Sigmoid colon (tissue), 7 donors: ENCODE results near the gene CPLX1. TPM values are rescaled to one million over a fixed set of nuclear protein-coding genes. Genes with fewer than 3 reads are reported as not detected.

Source experiments
- DNase-seq: peaks from one replicate; pipeline ENCODE4 v3.0.0-alpha.2; 2019
- H3K27ac ChIP-seq, 4 donors: fragments of 200-600 bp; sonication (generic); one replicate each; pipeline ENCODE4 v1.5.1; 2016 to 2019; ENCODE audit warnings: mild to moderate bottlenecking in 1 of 4
- H3K27me3 ChIP-seq, 3 donors: fragments of 200-600 bp; sonication (generic); one replicate each; pipeline ENCODE4 v1.5.1; 2019; ENCODE audit warnings: mild to moderate bottlenecking in 1 of 3
- H3K36me3 ChIP-seq, 4 donors: fragments of 200-600 bp; sonication (generic); one replicate each; pipeline ENCODE4 v1.5.1; 2016 to 2019
- H3K4me1 ChIP-seq, 4 donors: fragments of 200-600 bp; sonication (generic); one replicate each; pipeline ENCODE4 v1.5.1; 2017 to 2019
- H3K4me3 ChIP-seq, 4 donors: fragments of 200-600 bp; sonication (generic); one replicate each; pipeline ENCODE4 v1.5.1; 2017 to 2019; ENCODE audit warnings: mild to moderate bottlenecking in 2 of 4, moderate library complexity in 1 of 4
- H3K9me3 ChIP-seq, 4 donors: fragments of 200-600 bp in 3 of 4; sonication (generic) in 3 of 4; one replicate each; pipeline versions ENCODE4 v1.5.1 to v1.6.1; 2013 to 2019
- CTCF ChIP-seq, 4 experiments: fragments of 450-650 bp in 3 of 4; fragments of 200-600 bp in 1 of 4; IDR thresholded peaks; one replicate each; pipeline ENCODE4 v1.5.1; 2016 to 2019; ENCODE audit warnings: antibody characterized with exemption in 4 of 4, mild to moderate bottlenecking in 3 of 4, moderate library complexity in 2 of 4
- EP300 ChIP-seq, 4 donors: sonication (generic); formaldehyde crosslinking; IDR thresholded peaks; one replicate each; pipeline ENCODE4 v1.6.1; 2017; ENCODE audit warnings: antibody characterized with exemption in 4 of 4
- POLR2A ChIP-seq, 2 donors: fragments of 450-650 bp; IDR thresholded peaks; one replicate each; pipeline ENCODE4 v1.6.1; 2016; ENCODE audit warnings: antibody characterized with exemption in 2 of 2, mild to moderate bottlenecking in 2 of 2, moderate library complexity in 2 of 2
- POLR2AphosphoS5 ChIP-seq, 4 donors: sonication (generic); formaldehyde crosslinking; IDR thresholded peaks; one replicate each; pipeline ENCODE4 v1.6.1; 2017; ENCODE audit warnings: antibody characterized with exemption in 4 of 4
- WGBS, 2 donors: extraction: QIAGEN DNeasy Blood & Tissue Kit; methylation state at CpG; one replicate each; pipeline ENCODE4 v1.1.7; 2013; 5-methylcytosine and 5-hydroxymethylcytosine counted together
- intact Hi-C: fragments of 100-400 bp; cut with DNase I; formaldehyde crosslinking; loops from one replicate; pipeline ENCODE4 v1.15.1; 2023
- polyA plus RNA-seq, 3 donors: library from polyadenylated mRNA; stranded (reverse); fragments of 200-250 nt; gene quantifications; one replicate each; pipeline ENCODE4 v1.2.3, GENCODE V29; 2013
- total RNA-seq, 4 donors: library from RNA; depleted of rRNA; stranded (reverse); fragments of >200 nt; gene quantifications; one replicate each; pipeline ENCODE4 v1.1.0, GENCODE V29; 2016
- donor health status: healthy with polysubstance abuse.
- donor health status: Bipolar disorder and iron deficiency.
- donor health status: healthy.

CPLX1 gene
- total and polyA plus RNA-seq, 7 donors: 0.23 to 3.0 (median 0.49) TPM

- Histone ChIP-seq H3K4me3 (peak overlapping the region in 3 of 4 donors; percentile 28 to 46 (median 45)), H3K9me3 (no peaks in the 10 kb centered on the region), H3K4me1 (peaks cover 0 to 22% (median 18%) of the 10 kb centered on the region in 4 donors), H3K36me3 (no peaks in the 10 kb centered on the region), H3K27ac (no peak overlapping the region), H3K27me3 (peaks cover 37 to 95% (median 82%) of the 10 kb centered on the region in 3 donors)
- 7% methylated on average over 94 of the region's 94 CpGs for WGBS, 2 donors
- intact Hi-C loops: no loop called here
- peak; percentile 53 for DNase-seq
- no peak for TF ChIP-seq POLR2A (IDR thresholded peaks at IDR 0.05)
- no peak for TF ChIP-seq EP300 (IDR thresholded peaks at IDR 0.05)
- no peak for TF ChIP-seq POLR2AphosphoS5 (IDR thresholded peaks at IDR 0.05)
Observed at GRCh38 chr4:825063-825970, 612 bp downstream of the CPLX1 start.

- H3K27ac ChIP-seq: no peak overlapping the region
- H3K36me3 ChIP-seq: no peaks in the 10 kb centered on the region
- 22 to 26% methylated on average over 23 of the region's 23 CpGs for WGBS, 2 donors
- H3K9me3 ChIP-seq: peaks cover 0 to 4% (median 0%) of the 10 kb centered on the region in 4 donors
- H3K4me3 ChIP-seq: no peak overlapping the region
- TF ChIP-seq POLR2A (IDR thresholded peaks at IDR 0.05): no peak
- TF ChIP-seq POLR2AphosphoS5 (IDR thresholded peaks at IDR 0.05): no peak
- no peak for TF ChIP-seq CTCF (IDR thresholded peaks at IDR 0.05)
- TF ChIP-seq EP300 (IDR thresholded peaks at IDR 0.05): no peak
- H3K4me1 ChIP-seq: peaks cover 0 to 22% (median 18%) of the 10 kb centered on the region in 4 donors
- no peak for DNase-seq
- intact Hi-C loops: no loop called here
- peaks cover 37 to 95% (median 81%) of the 10 kb centered on the region in 3 donors for H3K27me3 ChIP-seq
Observed at GRCh38 chr4:824461-825062, 1.4 kb downstream of the CPLX1 start.

- peak; percentile 54 for DNase-seq
- no peak overlapping the region for H3K27ac ChIP-seq
- H3K27me3 ChIP-seq: peaks cover 37 to 95% (median 77%) of the 10 kb centered on the region in 3 donors
- no peak for TF ChIP-seq POLR2AphosphoS5 (IDR thresholded peaks at IDR 0.05)
- H3K9me3 ChIP-seq: peaks cover 0 to 5% (median 0%) of the 10 kb centered on the region in 4 donors
- intact Hi-C loops: no loop called here
- WGBS, 2 donors: 55 to 69% methylated on average over 24 of the region's 24 CpGs
- H3K4me1 ChIP-seq: peaks cover 0 to 22% (median 18%) of the 10 kb centered on the region in 4 donors
- H3K36me3 ChIP-seq: no peaks in the 10 kb centered on the region
- H3K4me3 ChIP-seq: no peak overlapping the region
Observed at GRCh38 chr4:823761-824460, 2.0 kb downstream of the CPLX1 start.

GRCh38 chr4:823176-823760 lies 2.7 kb downstream of the CPLX1 start:
- H3K4me3 ChIP-seq: no peak overlapping the region
- DNase-seq: peak; percentile 58
- H3K4me1 ChIP-seq: peaks cover 0 to 22% (median 18%) of the 10 kb centered on the region in 4 donors
- no peaks in the 10 kb centered on the region for H3K36me3 ChIP-seq
- peaks cover 37 to 90% (median 72%) of the 10 kb centered on the region in 3 donors for H3K27me3 ChIP-seq
- 82 to 84% methylated on average over 21 of the region's 21 CpGs for WGBS, 2 donors
- H3K27ac ChIP-seq: no peak overlapping the region
- intact Hi-C loops: no loop called here
- TF ChIP-seq POLR2AphosphoS5 (IDR thresholded peaks at IDR 0.05) (no peak), EP300 (IDR thresholded peaks at IDR 0.05) (no peak), CTCF (IDR thresholded peaks at IDR 0.05) (no peak), POLR2A (IDR thresholded peaks at IDR 0.05) (no peak)
- H3K9me3 ChIP-seq: peaks cover 0 to 5% (median 0%) of the 10 kb centered on the region in 4 donors

GRCh38 chr4:822361-823175 lies 3.4 kb downstream of the CPLX1 start:
- H3K4me1 ChIP-seq: peaks cover 0 to 22% (median 18%) of the 10 kb centered on the region in 4 donors
- peaks cover 0 to 5% (median 0%) of the 10 kb centered on the region in 4 donors for H3K9me3 ChIP-seq
- no peak overlapping the region for H3K27ac ChIP-seq
- H3K4me3 ChIP-seq: no peak overlapping the region
- intact Hi-C loops: no loop called here
- no peak for TF ChIP-seq POLR2AphosphoS5 (IDR thresholded peaks at IDR 0.05)
- TF ChIP-seq POLR2A (IDR thresholded peaks at IDR 0.05): no peak
- no peak for TF ChIP-seq CTCF (IDR thresholded peaks at IDR 0.05)
- no peak for TF ChIP-seq EP300 (IDR thresholded peaks at IDR 0.05)
- peaks cover 32 to 83% (median 65%) of the 10 kb centered on the region in 3 donors for H3K27me3 ChIP-seq
- H3K36me3 ChIP-seq: no peaks in the 10 kb centered on the region
- peak; percentile 28 for DNase-seq
- 63 to 76% methylated on average over 24 of the region's 24 CpGs for WGBS, 2 donors
